Measurements from ENCODE around the gene CRACDL. TPM values are rescaled to one million over a fixed set of nuclear protein-coding genes. Genes with fewer than 3 reads are reported as not detected.

Gene CRACDL
- polyA plus RNA-seq, 1 donor (not counting 4 experiments of a cell fraction or from before 2014, with no cell fraction given), result 1.6 TPM

DNA sequence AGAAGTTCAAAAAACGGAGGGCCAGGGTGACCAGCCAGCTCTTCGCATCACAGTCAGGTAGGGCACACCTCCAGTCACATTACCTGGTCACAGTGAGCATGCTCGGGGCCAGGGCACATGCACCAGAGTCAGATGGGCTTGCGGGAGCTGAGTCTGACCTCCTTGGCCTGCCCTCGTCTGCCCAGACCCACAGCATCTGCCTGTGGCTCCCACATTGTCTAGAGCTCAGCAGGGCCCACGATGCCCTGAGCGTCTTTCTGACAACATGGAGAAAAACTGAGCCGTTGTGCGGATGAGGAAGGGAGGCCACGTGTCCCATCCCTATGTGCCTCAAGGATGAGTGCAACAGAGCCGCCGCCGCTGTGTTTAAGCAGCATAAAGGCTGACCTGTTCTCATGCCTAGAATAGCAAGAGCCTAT lies 37.6 kb downstream of the CRACDL start:
- FAIRE-seq, result no peak
- Histone ChIP-seq H4K20me1 (ENCODE audit: control insufficient read depth, extremely low read depth, insufficient read depth, low read length) (no peaks in the 10 kb centered on the region), H3K9ac (ENCODE audit: control insufficient read depth, extremely low read depth, insufficient read depth, low read length) (no peak overlapping the region), H3K4me3 (ENCODE audit: control insufficient read depth in 2 of 3, extremely low read depth in 1 of 3, insufficient read depth in 2 of 3, low read depth in 1 of 3, low read length in 3 of 3) (no peak overlapping the region), H3K9me3 (ENCODE audit: control insufficient read depth, low read depth, low read length) (no peaks in the 10 kb centered on the region), H3K27ac (ENCODE audit: control insufficient read depth, insufficient read depth, low read length) (no peak overlapping the region), H2AFZ (ENCODE audit: control insufficient read depth, low read length) (no peak overlapping the region), H3K79me2 (ENCODE audit: control insufficient read depth, insufficient read depth, low read length) (no peaks in the 10 kb centered on the region), H3K4me1 (ENCODE audit: control insufficient read depth, extremely low read depth, insufficient read depth, low read length) (no peaks in the 10 kb centered on the region), H3K4me2 (ENCODE audit: control insufficient read depth, extremely low read depth, insufficient read depth, low read depth, low read length) (no peak overlapping the region), H3K9me1 (ENCODE audit: control insufficient read depth, extremely low read depth, insufficient read depth, low read length) (no peaks in the 10 kb centered on the region), H3K27me3 (ENCODE audit: control insufficient read depth, extremely low read depth, insufficient read depth, low read length) (no peaks in the 10 kb centered on the region), H3K36me3 (ENCODE audit: control insufficient read depth in 2 of 2, extremely low read depth in 1 of 2, insufficient read depth in 2 of 2, low read length in 2 of 2) (no peaks in the 10 kb centered on the region)
- dilution Hi-C loops (cut with MboI; ENCODE audit: extremely low pct_ligation_motif_present, low sequenced_read_pairs), result no loop called here
- no peak for DNase-seq (ENCODE audit: low read depth, low spot score)
- TF ChIP-seq, protein P1, sequence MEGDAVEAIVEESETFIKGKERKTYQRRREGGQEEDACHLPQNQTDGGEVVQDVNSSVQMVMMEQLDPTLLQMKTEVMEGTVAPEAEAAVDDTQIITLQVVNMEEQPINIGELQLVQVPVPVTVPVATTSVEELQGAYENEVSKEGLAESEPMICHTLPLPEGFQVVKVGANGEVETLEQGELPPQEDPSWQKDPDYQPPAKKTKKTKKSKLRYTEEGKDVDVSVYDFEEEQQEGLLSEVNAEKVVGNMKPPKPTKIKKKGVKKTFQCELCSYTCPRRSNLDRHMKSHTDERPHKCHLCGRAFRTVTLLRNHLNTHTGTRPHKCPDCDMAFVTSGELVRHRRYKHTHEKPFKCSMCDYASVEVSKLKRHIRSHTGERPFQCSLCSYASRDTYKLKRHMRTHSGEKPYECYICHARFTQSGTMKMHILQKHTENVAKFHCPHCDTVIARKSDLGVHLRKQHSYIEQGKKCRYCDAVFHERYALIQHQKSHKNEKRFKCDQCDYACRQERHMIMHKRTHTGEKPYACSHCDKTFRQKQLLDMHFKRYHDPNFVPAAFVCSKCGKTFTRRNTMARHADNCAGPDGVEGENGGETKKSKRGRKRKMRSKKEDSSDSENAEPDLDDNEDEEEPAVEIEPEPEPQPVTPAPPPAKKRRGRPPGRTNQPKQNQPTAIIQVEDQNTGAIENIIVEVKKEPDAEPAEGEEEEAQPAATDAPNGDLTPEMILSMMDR (optimal IDR thresholded peaks at IDR 0.05 in 1 of 3, IDR thresholded peaks at IDR 0.05 in 1 of 3, conservative IDR thresholded peaks at IDR 0.05 in 1 of 3; ENCODE audit: extremely low read depth in 1 of 3, insufficient read depth in 2 of 3, low read length in 3 of 3), result no peak
- no peak for TF ChIP-seq EZH2 (IDR thresholded peaks at IDR 0.05; ENCODE audit: low read length)

- no peak for DNase-seq (ENCODE audit: low read depth, low spot score)
- no peak for TF ChIP-seq EZH2 (IDR thresholded peaks at IDR 0.05; ENCODE audit: low read length)
- TF ChIP-seq, protein P1 (optimal IDR thresholded peaks at IDR 0.05 in 1 of 3, IDR thresholded peaks at IDR 0.05 in 1 of 3, conservative IDR thresholded peaks at IDR 0.05 in 1 of 3; ENCODE audit: extremely low read depth in 1 of 3, insufficient read depth in 2 of 3, low read length in 3 of 3), result no peak
- Histone ChIP-seq H3K27me3 (ENCODE audit: control insufficient read depth, extremely low read depth, insufficient read depth, low read length) (no peaks in the 10 kb centered on the region), H4K20me1 (ENCODE audit: control insufficient read depth, extremely low read depth, insufficient read depth, low read length) (no peaks in the 10 kb centered on the region), H3K4me3 (ENCODE audit: control insufficient read depth in 2 of 3, extremely low read depth in 1 of 3, insufficient read depth in 2 of 3, low read depth in 1 of 3, low read length in 3 of 3) (no peak overlapping the region), H3K27ac (ENCODE audit: control insufficient read depth, insufficient read depth, low read length) (no peak overlapping the region), H3K4me2 (ENCODE audit: control insufficient read depth, extremely low read depth, insufficient read depth, low read depth, low read length) (no peak overlapping the region), H3K79me2 (ENCODE audit: control insufficient read depth, insufficient read depth, low read length) (no peaks in the 10 kb centered on the region), H3K4me1 (ENCODE audit: control insufficient read depth, extremely low read depth, insufficient read depth, low read length) (no peaks in the 10 kb centered on the region), H3K9me3 (ENCODE audit: control insufficient read depth, low read depth, low read length) (no peaks in the 10 kb centered on the region), H3K36me3 (ENCODE audit: control insufficient read depth in 2 of 2, extremely low read depth in 1 of 2, insufficient read depth in 2 of 2, low read length in 2 of 2) (no peaks in the 10 kb centered on the region), H3K9me1 (ENCODE audit: control insufficient read depth, extremely low read depth, insufficient read depth, low read length) (no peaks in the 10 kb centered on the region), H2AFZ (ENCODE audit: control insufficient read depth, low read length) (no peak overlapping the region), H3K9ac (ENCODE audit: control insufficient read depth, extremely low read depth, insufficient read depth, low read length) (no peak overlapping the region)
- dilution Hi-C loops (cut with MboI; ENCODE audit: extremely low pct_ligation_motif_present, low sequenced_read_pairs), result no loop called here
- FAIRE-seq, result no peak
These were observed 38.3 kb downstream of the CRACDL start for GRCh38 chr2:98897746-98898145.

Data from keratinocyte (primary cell).